Measurements from ENCODE around the gene CETP. TPM values are rescaled to one million over a fixed set of nuclear protein-coding genes. Genes with fewer than 3 reads are reported as not detected.

CETP gene
- total and polyA plus RNA-seq, 2 of the 8 experiments (the other 6 are each of a cell fraction or from before 2014, with no cell fraction given), result not detected

GRCh38 chr16:56921571-56921970, 40.2 kb upstream of the CETP start:
- Histone ChIP-seq H3K9ac (replicated peaks in 1 of 4; ENCODE audit: extremely low read depth in 1 of 4, low read depth in 3 of 4, low read length in 3 of 4) (no peak overlapping the region), H3K4me1 (replicated peaks in 1 of 4; ENCODE audit: control insufficient read depth in 3 of 4, insufficient read depth in 4 of 4, low read length in 3 of 4) (no peaks in the 10 kb centered on the region), H4K91ac (replicated peaks; ENCODE audit: insufficient read length, low read length) (no peak overlapping the region), H2AK5ac (ENCODE audit: low read depth, low read length) (no peak overlapping the region), H3K14ac (ENCODE audit: insufficient read length) (no peak overlapping the region), H3K4me2 (ENCODE audit: insufficient read depth in 1 of 2, low read depth in 2 of 2, low read length in 2 of 2) (no peak overlapping the region), H2BK120ac (replicated peaks; ENCODE audit: low read depth, low read length) (no peak overlapping the region), H3K9me3 (ENCODE audit: insufficient read depth in 2 of 2, low read depth in 1 of 2, low read length in 1 of 2) (no peaks in the 10 kb centered on the region), H3K27ac (ENCODE audit: low read depth, low read length) (no peak overlapping the region), H3K23ac (ENCODE audit: insufficient read length) (no peak overlapping the region), H2BK20ac (ENCODE audit: low read length) (no peak overlapping the region), H2AFZ (ENCODE audit: low read length) (no peak overlapping the region), H3K56ac (replicated peaks; ENCODE audit: insufficient read length, low read depth, low read length) (no peak overlapping the region), H3K27me3 (replicated peaks in 1 of 4; ENCODE audit: control insufficient read depth in 3 of 4, extremely low read depth in 1 of 4, insufficient read depth in 3 of 4, low read length in 3 of 4) (no peaks in the 10 kb centered on the region), H3K79me2 (ENCODE audit: control insufficient read depth in 1 of 2, insufficient read depth in 2 of 2, low read length in 2 of 2) (no peaks in the 10 kb centered on the region), H2BK12ac (ENCODE audit: low read depth, low read length) (no peak overlapping the region), H3K36me3 (ENCODE audit: control insufficient read depth in 2 of 4, insufficient read depth in 4 of 4, low read length in 3 of 4) (no peaks in the 10 kb centered on the region), H3K23me2 (ENCODE audit: low read depth, low read length) (no peaks in the 10 kb centered on the region), H4K5ac (ENCODE audit: insufficient read length, low read depth, low read length) (no peak overlapping the region), H3K4me3 (ENCODE audit: extremely low read depth in 1 of 4, insufficient read depth in 2 of 4, low read depth in 3 of 4, low read length in 4 of 4) (no peak overlapping the region), H4K20me1 (replicated peaks in 1 of 2; ENCODE audit: control insufficient read depth in 1 of 2, insufficient read depth in 2 of 2, low read length in 2 of 2) (no peaks in the 10 kb centered on the region), H3K4ac (replicated peaks; ENCODE audit: insufficient read length, low read depth, low read length) (no peak overlapping the region), H2BK5ac (ENCODE audit: low read depth, low read length) (no peak overlapping the region), H4K8ac (ENCODE audit: extremely low read depth, insufficient read depth, low read length) (no peak overlapping the region), H3K18ac (ENCODE audit: extremely low read depth, low read length) (no peak overlapping the region), H3K79me1 (ENCODE audit: low read depth, low read length) (no peaks in the 10 kb centered on the region), H2BK15ac (ENCODE audit: low read length) (no peak overlapping the region)
- 91% methylated on average over 4 of the region's 4 CpGs; no CpG with 5 or more reads in 1 of the 2 experiments for WGBS, 2 experiments (ENCODE audit: extremely low coverage in 1 of 2, insufficient coverage in 1 of 2, insufficient read length in 1 of 2, insufficient replicate concordance in 2 of 2, low coverage in 1 of 2, low lambda C conversion rate in 2 of 2, missing lambda C conversion rate in 1 of 2)
- ChIA-PET CTCF (ENCODE audit: partially characterized antibody) (interaction anchor here (1.2 to 2.7 kb wide), 2 partner anchors 39 to 273 kb away, joined by 3 to 8 read pairs; no protein-coding TSS in a partner anchor), POLR2A (ENCODE audit: partially characterized antibody) (interaction anchor here (6.5 kb wide), 1 partner anchor 12 kb away, joined by 82 read pairs; the partner anchor contains the start of gene HERPUD1)
- DNase-seq (ENCODE audit: low read depth in 1 of 2, low spot score in 2 of 2) (no peak), FAIRE-seq (no peak)
- TF ChIP-seq HDAC6 (IDR thresholded peaks at IDR 0.05; ENCODE audit: low read depth, low read length), result no peak
- no peak for TF ChIP-seq GTF2F1 (IDR thresholded peaks at IDR 0.05; ENCODE audit: borderline replicate concordance, low read depth, low read length)
- TF ChIP-seq SUZ12 (IDR thresholded peaks at IDR 0.05; ENCODE audit: low read length), result no peak
- TF ChIP-seq CREB1 (IDR thresholded peaks at IDR 0.05), result no peak
- no peak for TF ChIP-seq KDM4A (IDR thresholded peaks at IDR 0.05; ENCODE audit: low read depth, low read length, severe bottlenecking)
- no peak for TF ChIP-seq NRF1 (IDR thresholded peaks at IDR 0.05; ENCODE audit: low read depth, low read length)
- TF ChIP-seq FOSL1 (IDR thresholded peaks at IDR 0.05; ENCODE audit: insufficient read depth, low read depth, low read length), result no peak
- no peak for TF ChIP-seq SP4 (IDR thresholded peaks at IDR 0.05; ENCODE audit: low read length)
- no peak for TF ChIP-seq CHD1 (IDR thresholded peaks at IDR 0.05; ENCODE audit: low read depth, low read length)
- TF ChIP-seq, protein P1, sequence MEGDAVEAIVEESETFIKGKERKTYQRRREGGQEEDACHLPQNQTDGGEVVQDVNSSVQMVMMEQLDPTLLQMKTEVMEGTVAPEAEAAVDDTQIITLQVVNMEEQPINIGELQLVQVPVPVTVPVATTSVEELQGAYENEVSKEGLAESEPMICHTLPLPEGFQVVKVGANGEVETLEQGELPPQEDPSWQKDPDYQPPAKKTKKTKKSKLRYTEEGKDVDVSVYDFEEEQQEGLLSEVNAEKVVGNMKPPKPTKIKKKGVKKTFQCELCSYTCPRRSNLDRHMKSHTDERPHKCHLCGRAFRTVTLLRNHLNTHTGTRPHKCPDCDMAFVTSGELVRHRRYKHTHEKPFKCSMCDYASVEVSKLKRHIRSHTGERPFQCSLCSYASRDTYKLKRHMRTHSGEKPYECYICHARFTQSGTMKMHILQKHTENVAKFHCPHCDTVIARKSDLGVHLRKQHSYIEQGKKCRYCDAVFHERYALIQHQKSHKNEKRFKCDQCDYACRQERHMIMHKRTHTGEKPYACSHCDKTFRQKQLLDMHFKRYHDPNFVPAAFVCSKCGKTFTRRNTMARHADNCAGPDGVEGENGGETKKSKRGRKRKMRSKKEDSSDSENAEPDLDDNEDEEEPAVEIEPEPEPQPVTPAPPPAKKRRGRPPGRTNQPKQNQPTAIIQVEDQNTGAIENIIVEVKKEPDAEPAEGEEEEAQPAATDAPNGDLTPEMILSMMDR (IDR thresholded peaks at IDR 0.05; ENCODE audit: control extremely low read depth in 1 of 3, insufficient read depth in 1 of 3, low read depth in 1 of 3, low read length in 3 of 3), result no peak
- no peak for TF ChIP-seq YY1 (IDR thresholded peaks at IDR 0.05; ENCODE audit: low read depth, low read length)
- TF ChIP-seq CBX5 (IDR thresholded peaks at IDR 0.05; ENCODE audit: low read depth, low read length), result no peak
- no peak for TF ChIP-seq ZNF274 (IDR thresholded peaks at IDR 0.05; ENCODE audit: borderline replicate concordance, extremely low read depth, low read length)
